HG03103 (cell line): ENCODE data around the gene TSPAN31.

Experiments
- ATAC-seq: cut with Tn5 transposase; IDR thresholded peaks from one replicate; pipeline ENCODE4 v1.9.1; 2021; ENCODE audit warnings: low read depth; ENCODE audit not compliant: unreplicated experiment

TSPAN31 gene

GRCh38 chr12:57781244-57781643 lies 36.4 kb downstream of the TSPAN31 start:
- ATAC-seq, result no peak

- no peak for ATAC-seq
Observed at GRCh38 chr12:57781801-57782200, 37.0 kb downstream of the TSPAN31 start.

- ATAC-seq, result peak; percentile 7
Observed at GRCh38 chr12:57782243-57782607, 37.4 kb downstream of the TSPAN31 start.

GRCh38 chr12:57782608-57783465 lies 38.0 kb downstream of the TSPAN31 start, which contains the start of gene TSFM:
Gene TSFM (plus strand): TSS chr12:57782787. CDS start chr12:57782802, 15 bp downstream.
- ATAC-seq, result peak; percentile 86

- ATAC-seq, result no peak
Observed at GRCh38 chr12:57783466-57783801, 38.6 kb downstream of the TSPAN31 start.

GRCh38 chr12:57783861-57784260 lies 39.0 kb downstream of the TSPAN31 start:
- ATAC-seq, result no peak

GRCh38 chr12:57793920-57794319 lies 49.1 kb downstream of the TSPAN31 start:
- ATAC-seq, result no peak

GRCh38 chr12:57795354-57795753 lies 50.5 kb downstream of the TSPAN31 start:
- ATAC-seq, result no peak

- ATAC-seq, result no peak
Observed at GRCh38 chr12:57796996-57797395, 52.2 kb downstream of the TSPAN31 start.

GRCh38 chr12:57797933-57798332 lies 53.1 kb downstream of the TSPAN31 start:
- ATAC-seq, result no peak
